Panc1 (cell line): ENCODE results near the gene SNCB.

Source experiments
- POLR2AphosphoS5 ChIP-seq: IDR thresholded peaks from 2 replicates; pipeline ENCODE4 v1.6.1; 2012; ENCODE audit warnings: mild to moderate bottlenecking, low read depth, low read length, moderate library complexity
- TF ChIP-seq, protein P1 (sequence below): fragments of 450-650 bp; IDR thresholded peaks from 2 replicates; pipeline ENCODE4 v1.5.1; 2017; ENCODE audit warnings: mild to moderate bottlenecking
- TF ChIP-seq, protein P2 (sequence below), 2 experiments: IDR thresholded peaks; 2 replicates each; pipeline ENCODE4 v1.6.1; 2011 to 2012; ENCODE audit warnings: low read depth in 2 of 2, control low read depth in 1 of 2, low read length in 1 of 2, mild to moderate bottlenecking in 1 of 2, moderate library complexity in 1 of 2; ENCODE audit not compliant: insufficient read depth in 1 of 2

DNA sequence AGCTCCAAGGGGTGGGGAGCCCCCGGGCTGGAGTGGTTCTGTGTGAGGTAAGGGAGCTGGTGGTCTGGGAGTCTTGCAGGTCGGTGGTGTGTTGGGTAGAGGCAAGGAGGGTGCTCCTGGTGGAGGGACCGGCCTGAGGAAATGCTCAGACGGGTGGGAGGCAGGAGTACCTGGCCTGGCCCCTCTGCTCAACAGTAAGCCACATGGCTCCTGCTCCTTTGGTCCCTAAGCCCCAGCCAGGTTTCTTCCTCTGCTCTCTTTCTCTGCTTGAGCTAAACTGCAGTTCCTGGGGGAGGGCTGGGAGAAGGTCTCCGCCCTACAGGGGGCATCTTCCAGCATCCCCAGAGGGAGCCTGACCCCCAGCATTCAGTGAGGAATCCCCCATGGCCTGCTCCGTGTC, 34.1 kb upstream of the SNCB start:
- no peak for TF ChIP-seq POLR2AphosphoS5
- TF ChIP-seq, protein P1, sequence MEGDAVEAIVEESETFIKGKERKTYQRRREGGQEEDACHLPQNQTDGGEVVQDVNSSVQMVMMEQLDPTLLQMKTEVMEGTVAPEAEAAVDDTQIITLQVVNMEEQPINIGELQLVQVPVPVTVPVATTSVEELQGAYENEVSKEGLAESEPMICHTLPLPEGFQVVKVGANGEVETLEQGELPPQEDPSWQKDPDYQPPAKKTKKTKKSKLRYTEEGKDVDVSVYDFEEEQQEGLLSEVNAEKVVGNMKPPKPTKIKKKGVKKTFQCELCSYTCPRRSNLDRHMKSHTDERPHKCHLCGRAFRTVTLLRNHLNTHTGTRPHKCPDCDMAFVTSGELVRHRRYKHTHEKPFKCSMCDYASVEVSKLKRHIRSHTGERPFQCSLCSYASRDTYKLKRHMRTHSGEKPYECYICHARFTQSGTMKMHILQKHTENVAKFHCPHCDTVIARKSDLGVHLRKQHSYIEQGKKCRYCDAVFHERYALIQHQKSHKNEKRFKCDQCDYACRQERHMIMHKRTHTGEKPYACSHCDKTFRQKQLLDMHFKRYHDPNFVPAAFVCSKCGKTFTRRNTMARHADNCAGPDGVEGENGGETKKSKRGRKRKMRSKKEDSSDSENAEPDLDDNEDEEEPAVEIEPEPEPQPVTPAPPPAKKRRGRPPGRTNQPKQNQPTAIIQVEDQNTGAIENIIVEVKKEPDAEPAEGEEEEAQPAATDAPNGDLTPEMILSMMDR, result no peak
- TF ChIP-seq, protein P2, sequence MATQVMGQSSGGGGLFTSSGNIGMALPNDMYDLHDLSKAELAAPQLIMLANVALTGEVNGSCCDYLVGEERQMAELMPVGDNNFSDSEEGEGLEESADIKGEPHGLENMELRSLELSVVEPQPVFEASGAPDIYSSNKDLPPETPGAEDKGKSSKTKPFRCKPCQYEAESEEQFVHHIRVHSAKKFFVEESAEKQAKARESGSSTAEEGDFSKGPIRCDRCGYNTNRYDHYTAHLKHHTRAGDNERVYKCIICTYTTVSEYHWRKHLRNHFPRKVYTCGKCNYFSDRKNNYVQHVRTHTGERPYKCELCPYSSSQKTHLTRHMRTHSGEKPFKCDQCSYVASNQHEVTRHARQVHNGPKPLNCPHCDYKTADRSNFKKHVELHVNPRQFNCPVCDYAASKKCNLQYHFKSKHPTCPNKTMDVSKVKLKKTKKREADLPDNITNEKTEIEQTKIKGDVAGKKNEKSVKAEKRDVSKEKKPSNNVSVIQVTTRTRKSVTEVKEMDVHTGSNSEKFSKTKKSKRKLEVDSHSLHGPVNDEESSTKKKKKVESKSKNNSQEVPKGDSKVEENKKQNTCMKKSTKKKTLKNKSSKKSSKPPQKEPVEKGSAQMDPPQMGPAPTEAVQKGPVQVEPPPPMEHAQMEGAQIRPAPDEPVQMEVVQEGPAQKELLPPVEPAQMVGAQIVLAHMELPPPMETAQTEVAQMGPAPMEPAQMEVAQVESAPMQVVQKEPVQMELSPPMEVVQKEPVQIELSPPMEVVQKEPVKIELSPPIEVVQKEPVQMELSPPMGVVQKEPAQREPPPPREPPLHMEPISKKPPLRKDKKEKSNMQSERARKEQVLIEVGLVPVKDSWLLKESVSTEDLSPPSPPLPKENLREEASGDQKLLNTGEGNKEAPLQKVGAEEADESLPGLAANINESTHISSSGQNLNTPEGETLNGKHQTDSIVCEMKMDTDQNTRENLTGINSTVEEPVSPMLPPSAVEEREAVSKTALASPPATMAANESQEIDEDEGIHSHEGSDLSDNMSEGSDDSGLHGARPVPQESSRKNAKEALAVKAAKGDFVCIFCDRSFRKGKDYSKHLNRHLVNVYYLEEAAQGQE (IDR thresholded peaks at IDR 0.05; ENCODE audit: insufficient read depth in 1 of 2, low read depth in 2 of 2, low read length in 1 of 2), result no peak
